ENCODE data around the gene SARM1. TPM values are rescaled to one million over a fixed set of nuclear protein-coding genes. Genes with fewer than 3 reads are reported as not detected.

Gene SARM1
- total and polyA plus RNA-seq, 2 of the 13 experiments (the other 11 are each of a cell fraction or from before 2014, with no cell fraction given) = 0.73 to 0.86 TPM

DNA sequence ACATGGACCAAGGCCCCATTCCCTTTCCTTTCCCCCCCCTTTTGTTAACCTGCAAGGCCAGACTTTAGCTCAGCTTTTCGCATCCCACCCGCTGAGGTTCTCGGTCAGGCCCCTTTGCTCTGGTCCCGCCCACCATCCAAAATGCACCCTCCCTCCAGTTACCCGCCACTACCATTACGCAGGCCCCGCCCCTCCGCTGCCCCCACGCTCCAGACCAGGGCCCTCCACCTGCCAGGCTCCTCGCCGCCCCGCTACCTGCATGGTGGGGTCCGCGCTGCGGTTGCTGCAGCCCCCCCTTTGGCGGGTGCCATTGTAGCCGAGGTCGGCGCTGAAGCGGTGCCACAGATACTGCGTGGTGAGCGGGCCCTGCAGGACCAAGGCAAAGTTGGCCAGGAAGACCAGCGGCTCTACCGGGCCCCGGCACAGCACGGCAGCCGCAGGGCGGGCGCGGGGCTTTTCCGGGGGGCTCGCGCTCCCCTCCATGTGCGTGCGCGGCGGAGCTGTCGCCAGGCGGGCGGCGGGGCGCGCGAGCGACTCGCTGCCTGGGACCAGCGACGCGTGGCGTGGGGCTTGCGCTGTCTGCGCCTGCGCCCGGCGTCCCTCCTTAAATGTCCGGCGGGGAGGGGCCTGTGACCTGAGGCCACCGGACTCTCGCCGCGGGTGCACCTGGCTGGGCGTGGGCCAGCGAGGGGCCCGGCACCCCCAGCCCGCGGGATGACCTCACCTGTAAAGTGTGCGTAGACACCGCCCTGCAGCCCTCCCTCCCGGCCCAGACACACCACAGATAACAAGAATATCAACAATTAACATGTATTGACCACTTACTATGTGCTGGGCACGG lies 34.4 kb downstream of the SARM1 start, which contains the start of gene SLC46A1 (continued):
- TF ChIP-seq, protein P1, sequence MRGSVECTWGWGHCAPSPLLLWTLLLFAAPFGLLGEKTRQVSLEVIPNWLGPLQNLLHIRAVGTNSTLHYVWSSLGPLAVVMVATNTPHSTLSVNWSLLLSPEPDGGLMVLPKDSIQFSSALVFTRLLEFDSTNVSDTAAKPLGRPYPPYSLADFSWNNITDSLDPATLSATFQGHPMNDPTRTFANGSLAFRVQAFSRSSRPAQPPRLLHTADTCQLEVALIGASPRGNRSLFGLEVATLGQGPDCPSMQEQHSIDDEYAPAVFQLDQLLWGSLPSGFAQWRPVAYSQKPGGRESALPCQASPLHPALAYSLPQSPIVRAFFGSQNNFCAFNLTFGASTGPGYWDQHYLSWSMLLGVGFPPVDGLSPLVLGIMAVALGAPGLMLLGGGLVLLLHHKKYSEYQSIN (CRISPR knock-in tag; IDR thresholded peaks at IDR 0.05; ENCODE audit: borderline replicate concordance) = no peak
- peak; percentile 54 for TF ChIP-seq TAF1 (CRISPR knock-in tag; IDR thresholded peaks at IDR 0.05)
- no peak for TF ChIP-seq ZNF766 (CRISPR knock-in tag; IDR thresholded peaks at IDR 0.05; ENCODE audit: borderline replicate concordance)
- TF ChIP-seq ZNF615 (CRISPR knock-in tag; IDR thresholded peaks at IDR 0.05; ENCODE audit: borderline replicate concordance) = no peak
- TF ChIP-seq BHLHE40 (IDR thresholded peaks at IDR 0.05; ENCODE audit: low read length) = no peak
- TF ChIP-seq CREM (IDR thresholded peaks at IDR 0.05) = no peak
- no peak for TF ChIP-seq CREM (CRISPR knock-in tag; IDR thresholded peaks at IDR 0.05)
- TF ChIP-seq ZNF639 (CRISPR knock-in tag; conservative IDR thresholded peaks at IDR 0.05) = no peak
- no peak; the same call in 1 of the 2 replicates for TF ChIP-seq REPIN1 (CRISPR knock-in tag; IDR thresholded peaks at IDR 0.05; ENCODE audit: borderline replicate concordance, low read depth)
- TF ChIP-seq ZBTB26 (CRISPR knock-in tag; IDR thresholded peaks at IDR 0.05; ENCODE audit: borderline replicate concordance) = 0 out of 2 replicates have a peak, but pooled peaks have one; percentile 12
- no peak for TF ChIP-seq THYN1 (CRISPR knock-in tag; IDR thresholded peaks at IDR 0.05; ENCODE audit: borderline replicate concordance, low read depth)
- TF ChIP-seq GTF2F1 (IDR thresholded peaks at IDR 0.05; ENCODE audit: low read length) = no peak
- TF ChIP-seq MTERF4 (CRISPR knock-in tag; IDR thresholded peaks at IDR 0.05) = no peak
- TF ChIP-seq, protein P2, sequence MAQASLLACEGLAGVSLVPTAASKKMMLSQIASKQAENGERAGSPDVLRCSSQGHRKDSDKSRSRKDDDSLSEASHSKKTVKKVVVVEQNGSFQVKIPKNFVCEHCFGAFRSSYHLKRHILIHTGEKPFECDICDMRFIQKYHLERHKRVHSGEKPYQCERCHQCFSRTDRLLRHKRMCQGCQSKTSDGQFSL (CRISPR knock-in tag; IDR thresholded peaks at IDR 0.05) = no peak
- TF ChIP-seq ZNF484 (CRISPR knock-in tag; IDR thresholded peaks at IDR 0.05; ENCODE audit: borderline replicate concordance, low read depth) = no peak
- no peak; the same call in 1 of the 2 replicates for TF ChIP-seq MXD3 (CRISPR knock-in tag; IDR thresholded peaks at IDR 0.05)
- TF ChIP-seq HES4 (CRISPR knock-in tag; IDR thresholded peaks at IDR 0.05; ENCODE audit: borderline replicate concordance) = peak; percentile 47; the same call in 1 of the 2 replicates
- no peak for TF ChIP-seq HIC2 (CRISPR knock-in tag; IDR thresholded peaks at IDR 0.05; ENCODE audit: low read depth)
- TF ChIP-seq ZSCAN21 (CRISPR knock-in tag; IDR thresholded peaks at IDR 0.05; ENCODE audit: borderline replicate concordance) = peak; percentile 46; the same call in 1 of the 2 replicates
- peak; percentile 55 for TF ChIP-seq ZFY (CRISPR knock-in tag; IDR thresholded peaks at IDR 0.05)
